HG03025 (cell line): ENCODE results near the gene ARL6IP4.

ENCODE experiments used
- ATAC-seq: cut with Tn5 transposase; IDR thresholded peaks from one replicate; pipeline ENCODE4 v1.9.1; 2021; ENCODE audit warnings: mild to moderate bottlenecking, moderate library complexity; ENCODE audit not compliant: unreplicated experiment, low FRiP score

The ARL6IP4 gene

GRCh38 chr12:122977655-122978392, 2.7 kb upstream of the ARL6IP4 start:
- ATAC-seq, result no peak

- no peak for ATAC-seq
Measured at GRCh38 chr12:122978507-122978955, 1.9 kb upstream of the ARL6IP4 start.

- no peak for ATAC-seq
Measured at GRCh38 chr12:122979001-122979907, 1.2 kb upstream of the ARL6IP4 start.

GRCh38 chr12:122979908-122980182, 636 bp upstream of the ARL6IP4 start:
- no peak for ATAC-seq

GRCh38 chr12:122981036-122981471, 573 bp downstream of the ARL6IP4 start:
- no peak for ATAC-seq

GRCh38 chr12:122981587-122982476, 1.4 kb downstream of the ARL6IP4 start:
- ATAC-seq, result no peak

GRCh38 chr12:122982477-122982815, 2.0 kb downstream of the ARL6IP4 start:
- ATAC-seq, result no peak

- no peak for ATAC-seq
Measured at GRCh38 chr12:122982963-122983788, 2.7 kb downstream of the ARL6IP4 start.

- ATAC-seq, result no peak
Measured at GRCh38 chr12:122983789-122984515, 3.5 kb downstream of the ARL6IP4 start.

- ATAC-seq, result no peak
Measured at GRCh38 chr12:122984612-122985337, 4.3 kb downstream of the ARL6IP4 start.

- no peak for ATAC-seq
Measured at GRCh38 chr12:122985338-122986257, 5.1 kb downstream of the ARL6IP4 start.

GRCh38 chr12:122986258-122986871, 5.9 kb downstream of the ARL6IP4 start:
- ATAC-seq, result no peak

- ATAC-seq, result no peak
Measured at GRCh38 chr12:122987086-122987951, 6.8 kb downstream of the ARL6IP4 start.

- ATAC-seq, result no peak
Measured at GRCh38 chr12:122988036-122988435, 7.6 kb downstream of the ARL6IP4 start.

GRCh38 chr12:122988612-122989212, 8.2 kb downstream of the ARL6IP4 start:
- no peak for ATAC-seq
